NCI-H1694 (cell line): ENCODE results near the gene LIG4.
"Not testable (repeated sequence)": the region's sequence is repeated elsewhere in the genome, so short reads cannot be mapped to it uniquely, and the experiment has no call there.

ENCODE experiments used
- DNase-seq: peaks from one replicate; lab custom pipeline; 2025; lab: John Stamatoyannopoulos, UW

LIG4 gene

DNA sequence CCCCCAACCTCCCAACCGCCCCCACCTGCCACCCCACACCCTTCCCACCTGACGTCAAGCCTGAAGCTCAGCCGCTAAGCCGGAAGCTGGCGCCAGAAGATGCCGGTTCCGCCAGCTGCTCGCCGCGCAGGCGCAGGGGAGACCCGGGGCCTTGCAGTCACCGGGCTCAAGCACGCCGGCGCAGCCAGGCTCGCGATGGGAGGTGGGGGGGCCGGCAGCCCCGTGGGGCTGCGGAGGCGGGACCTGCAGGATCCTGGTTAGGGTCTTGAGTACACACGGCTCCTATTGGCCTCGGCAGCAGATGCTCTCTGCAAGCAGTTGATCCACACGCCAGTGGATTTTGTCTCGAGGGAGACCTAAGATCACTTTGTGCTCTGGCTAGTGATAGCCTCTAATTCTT is at the start of gene LIG4:
TSS of gene LIG4 (minus strand) at position 101 of the 400 bp plus-strand sequence. CDS start 4,268 bp downstream, outside the sequence.
- peak; percentile 86 for DNase-seq

DNA sequence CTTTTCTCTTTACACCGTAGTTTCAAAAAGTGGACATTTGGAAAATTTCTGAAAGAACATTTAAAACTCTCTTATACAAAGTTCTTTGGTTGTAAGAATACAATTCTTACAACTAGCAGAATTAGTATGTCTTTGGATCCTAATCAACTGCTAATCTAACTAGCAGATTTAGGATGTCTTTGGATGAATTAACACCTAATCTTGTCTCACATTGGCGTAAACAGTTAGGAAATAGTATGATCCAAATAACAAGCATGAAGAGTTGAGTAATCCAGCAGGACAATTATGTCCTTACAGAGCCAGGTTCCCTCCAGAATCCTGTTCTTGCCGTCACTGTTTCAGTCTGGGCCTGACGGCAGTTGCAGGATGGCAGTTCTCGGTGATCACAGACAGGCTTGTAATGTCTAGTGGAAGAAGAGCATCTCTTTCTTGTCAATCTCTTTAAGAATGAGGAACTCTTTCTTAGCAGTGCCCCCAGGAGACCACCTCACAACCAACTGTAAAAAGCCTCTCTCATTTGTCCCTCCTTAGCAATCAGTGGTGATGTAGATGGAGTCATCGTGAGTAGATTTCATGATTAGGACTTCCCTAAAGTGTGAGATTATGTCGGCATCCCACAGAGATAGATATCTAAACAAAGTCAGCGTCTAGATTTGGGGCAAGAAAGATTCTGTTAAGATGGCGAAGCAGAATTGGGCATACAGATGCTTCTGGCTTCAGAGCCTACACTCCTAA is 48.5 kb upstream of the LIG4 start:
- DNase-seq, result no peak

DNA sequence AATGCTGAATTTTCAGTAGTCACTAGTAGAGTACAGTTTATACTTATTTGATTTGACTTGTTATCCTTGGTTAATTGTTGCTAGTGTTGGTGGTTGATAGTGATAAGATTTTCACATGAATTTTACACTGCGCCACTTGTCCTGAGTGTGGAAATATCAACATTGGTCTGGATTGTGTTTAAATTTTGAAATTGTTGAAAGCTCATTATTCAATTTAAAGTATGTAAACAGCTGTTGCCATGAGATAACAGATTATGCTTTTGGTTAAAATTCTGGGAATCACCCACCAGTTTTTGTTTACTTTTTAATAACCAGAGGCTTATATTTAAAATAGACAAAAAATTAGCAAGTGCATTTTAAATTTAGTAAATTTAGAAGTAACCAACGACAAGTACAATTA is 41.9 kb upstream of the LIG4 start:
- DNase-seq, result no peak

DNA sequence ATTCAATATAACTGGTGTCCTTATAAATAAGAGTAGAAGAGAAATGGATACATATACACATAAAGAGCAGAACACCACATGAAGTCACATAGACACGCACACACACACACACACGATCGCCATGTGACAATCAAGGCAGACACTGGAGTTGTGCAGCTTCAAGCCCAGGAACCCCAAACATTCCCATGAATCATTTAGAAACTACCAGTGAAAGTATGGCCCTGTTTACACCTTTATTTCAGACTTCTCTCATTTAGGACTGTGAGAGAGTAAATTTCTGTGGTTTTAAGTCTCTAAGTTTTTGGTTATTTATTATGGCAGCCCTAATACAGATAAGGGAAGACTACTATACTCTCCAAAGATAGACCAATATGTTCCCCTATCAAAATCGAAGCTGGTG is 33.8 kb upstream of the LIG4 start:
- no peak for DNase-seq

DNA sequence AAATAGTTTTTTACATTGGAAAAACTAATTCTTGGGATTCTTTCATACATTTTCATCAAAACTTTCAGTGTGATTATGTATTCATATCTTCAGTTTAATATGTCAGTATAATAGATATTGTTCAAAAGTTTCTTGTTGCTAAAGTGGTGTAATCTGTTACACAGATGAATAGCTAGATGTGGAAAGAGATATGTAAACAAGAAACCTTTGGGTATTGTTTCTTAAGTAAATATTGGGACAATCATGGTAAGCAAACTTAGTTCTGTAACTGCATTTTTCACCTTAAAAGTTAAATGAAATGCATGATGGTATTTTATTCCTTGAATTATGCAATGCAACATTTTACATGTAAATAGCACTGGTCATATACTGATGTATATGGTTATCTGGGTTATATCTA is 15.0 kb upstream of the LIG4 start:
- DNase-seq, result no peak

DNA sequence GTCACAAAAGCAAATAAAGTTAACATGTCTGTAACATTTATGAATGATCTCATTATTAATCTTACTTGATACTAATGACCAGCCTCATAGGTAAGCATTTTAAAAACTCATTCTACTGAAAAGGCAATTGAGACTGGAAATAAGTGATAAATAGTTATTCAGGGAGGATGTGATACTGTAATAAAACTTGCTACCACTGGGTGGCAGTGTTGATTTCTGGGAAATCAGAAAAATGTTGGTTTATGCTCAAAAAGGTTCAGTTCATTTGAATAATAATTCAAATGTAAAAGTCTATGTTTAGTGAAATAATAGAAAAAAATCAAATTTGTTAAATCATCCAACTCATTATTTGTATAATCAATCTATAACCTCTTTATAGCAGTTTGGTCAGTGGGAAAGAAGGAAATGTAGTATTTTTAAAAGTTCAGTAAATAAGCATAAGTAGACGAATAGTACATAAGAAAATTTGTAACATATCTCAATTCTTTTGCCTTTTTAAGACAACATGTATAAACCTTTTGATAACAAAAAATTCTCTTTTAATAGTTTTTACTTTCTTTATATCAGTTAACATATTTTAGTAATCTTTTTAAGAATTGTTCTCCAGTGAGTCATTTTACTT is 12.4 kb upstream of the LIG4 start:
- peak; percentile 64 for DNase-seq

DNA sequence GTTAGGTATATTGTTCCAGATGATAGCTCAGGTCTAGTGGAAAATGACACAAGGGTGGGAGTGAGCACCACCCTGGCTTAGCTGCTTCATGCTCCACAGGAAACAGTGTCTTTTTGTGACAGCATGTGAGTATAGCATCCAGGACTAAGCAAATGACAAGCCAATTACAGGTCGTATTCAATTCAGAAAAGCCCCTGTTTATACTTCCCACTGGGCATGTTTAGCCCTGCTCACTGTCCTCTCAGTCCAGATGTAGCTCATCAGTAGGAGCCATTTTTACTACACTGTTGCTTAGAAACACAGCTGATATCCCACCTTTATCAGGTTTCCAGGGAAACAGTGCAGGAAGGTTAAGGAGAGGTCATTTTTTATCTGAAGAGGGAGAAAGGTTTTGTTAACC is 10.8 kb upstream of the LIG4 start:
- peak; percentile 70 for DNase-seq

DNA sequence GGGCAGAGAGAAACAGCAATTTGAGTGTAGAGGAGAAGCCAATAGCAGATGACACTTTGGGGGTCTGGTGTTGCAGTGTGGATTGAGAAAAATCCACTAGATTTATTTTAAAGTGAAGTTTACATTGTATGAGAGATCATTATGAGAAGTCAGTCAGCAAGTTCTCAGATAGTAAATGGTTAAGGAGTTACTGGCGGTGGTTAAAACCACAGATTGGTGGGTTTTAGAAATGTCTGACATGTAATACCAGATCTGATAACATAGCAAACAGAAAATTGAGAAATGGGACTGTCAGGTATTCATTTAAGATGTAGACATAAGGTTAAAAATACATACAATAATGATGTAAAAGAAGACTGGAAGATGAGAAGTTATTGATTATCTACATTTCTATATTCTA is 10.1 kb upstream of the LIG4 start:
- no peak for DNase-seq

DNA sequence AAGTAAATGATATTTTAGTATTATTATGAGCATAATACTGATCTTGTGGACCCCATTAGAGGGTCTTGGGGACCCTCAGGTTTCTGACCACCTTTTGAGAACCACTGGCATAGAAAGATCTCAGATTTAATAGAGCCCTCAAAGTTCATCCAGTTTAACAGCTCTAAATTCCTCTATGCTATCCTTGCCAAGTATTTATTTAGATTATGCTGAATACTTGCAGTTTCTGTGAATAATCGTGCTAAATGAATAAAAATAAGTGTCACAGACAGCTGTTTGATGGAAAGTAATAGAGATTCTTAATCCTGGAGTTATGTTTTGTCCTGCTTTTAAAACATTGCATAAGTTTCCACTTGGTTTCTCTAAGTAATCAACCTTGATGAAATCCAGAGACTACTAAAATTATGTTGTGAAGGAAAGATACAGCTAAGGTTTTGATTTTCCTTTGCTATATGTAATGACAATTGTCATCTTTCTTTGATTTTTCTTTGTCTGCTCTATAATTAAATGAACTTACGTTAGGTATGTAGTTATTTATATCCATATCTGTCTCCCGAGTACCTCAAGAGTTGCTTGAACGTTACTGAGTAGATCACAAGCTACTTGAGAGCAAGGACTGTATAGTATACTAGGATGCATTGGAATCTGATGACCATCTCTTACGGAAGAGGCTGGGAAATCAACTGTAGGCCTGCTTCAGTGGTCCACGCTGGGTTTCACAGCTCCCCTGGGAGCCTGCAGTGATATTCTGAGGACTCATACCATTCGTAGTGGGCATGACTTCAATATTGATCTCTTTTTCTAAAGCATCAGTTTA is 8.6 kb upstream of the LIG4 start:
- DNase-seq, result no peak

DNA sequence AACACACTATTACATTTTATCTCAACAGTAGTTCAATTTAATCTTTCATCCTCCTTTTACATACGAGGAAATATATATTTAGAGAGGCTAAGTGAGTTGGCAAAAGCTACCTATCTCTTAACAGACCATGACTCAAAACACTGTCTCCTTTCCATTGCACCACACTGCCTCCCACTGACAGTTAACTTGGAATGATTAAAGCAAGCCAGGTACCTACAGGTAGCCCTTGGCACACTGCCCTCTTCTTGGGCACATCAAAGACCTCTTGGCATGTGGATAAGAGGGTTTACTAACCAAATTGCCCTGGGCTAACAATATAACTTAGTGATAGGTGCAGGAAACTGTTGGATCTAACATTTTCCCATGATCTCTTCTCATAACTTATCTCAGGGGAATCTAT is 4.7 kb upstream of the LIG4 start:
- no peak for DNase-seq

DNA sequence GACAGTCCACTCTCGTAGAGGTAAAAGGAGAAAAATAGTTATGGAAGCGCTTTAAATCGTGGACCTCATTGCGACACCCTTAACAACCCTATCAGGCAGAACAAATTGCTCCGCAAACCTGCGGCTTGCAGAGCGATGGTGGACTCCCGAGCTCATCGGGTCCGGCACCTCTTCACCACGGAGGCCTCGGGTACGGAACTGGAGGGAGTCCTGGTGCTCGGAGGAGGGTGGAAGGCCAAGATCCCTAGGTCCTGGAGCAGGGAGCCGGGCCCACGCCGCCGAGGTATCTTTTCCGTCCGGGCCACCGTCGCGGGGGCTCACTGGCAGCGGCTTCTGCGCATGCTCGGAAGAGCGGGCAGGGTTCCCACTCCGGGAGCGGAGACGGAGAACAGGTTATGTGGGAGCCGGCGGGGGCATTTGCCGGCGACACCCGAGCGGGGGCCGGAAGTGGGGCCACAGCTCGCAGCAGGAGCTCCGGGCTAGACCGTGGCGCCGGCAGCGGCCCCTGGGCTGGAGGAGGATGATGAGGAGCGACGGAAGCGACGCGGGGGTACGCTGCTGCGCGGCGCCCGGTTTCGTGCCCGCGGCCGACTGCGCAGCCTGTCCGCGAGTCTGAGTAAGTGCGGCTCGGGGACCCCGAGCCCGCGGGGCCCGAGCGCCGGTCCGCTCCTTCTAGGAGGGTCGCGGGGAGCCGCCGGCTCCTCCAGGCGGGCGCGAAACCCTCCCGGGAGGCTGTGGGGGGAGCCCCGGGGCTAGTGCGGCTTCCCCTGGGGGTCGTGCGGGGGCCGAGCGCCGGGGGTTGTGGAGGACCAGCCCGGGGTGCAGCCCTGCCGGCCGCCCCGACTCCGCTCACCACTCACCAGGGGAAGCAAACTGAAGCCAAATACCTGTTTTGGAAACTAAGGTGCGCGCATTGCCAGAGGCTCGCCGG is 3.0 kb upstream of the LIG4 start, which contains the start of gene ABHD13:
TSS of gene ABHD13 (plus strand) at position 349 of the 931 bp plus-strand sequence. CDS start 10,827 bp downstream, outside the sequence.
- DNase-seq, result peak; percentile 90

DNA sequence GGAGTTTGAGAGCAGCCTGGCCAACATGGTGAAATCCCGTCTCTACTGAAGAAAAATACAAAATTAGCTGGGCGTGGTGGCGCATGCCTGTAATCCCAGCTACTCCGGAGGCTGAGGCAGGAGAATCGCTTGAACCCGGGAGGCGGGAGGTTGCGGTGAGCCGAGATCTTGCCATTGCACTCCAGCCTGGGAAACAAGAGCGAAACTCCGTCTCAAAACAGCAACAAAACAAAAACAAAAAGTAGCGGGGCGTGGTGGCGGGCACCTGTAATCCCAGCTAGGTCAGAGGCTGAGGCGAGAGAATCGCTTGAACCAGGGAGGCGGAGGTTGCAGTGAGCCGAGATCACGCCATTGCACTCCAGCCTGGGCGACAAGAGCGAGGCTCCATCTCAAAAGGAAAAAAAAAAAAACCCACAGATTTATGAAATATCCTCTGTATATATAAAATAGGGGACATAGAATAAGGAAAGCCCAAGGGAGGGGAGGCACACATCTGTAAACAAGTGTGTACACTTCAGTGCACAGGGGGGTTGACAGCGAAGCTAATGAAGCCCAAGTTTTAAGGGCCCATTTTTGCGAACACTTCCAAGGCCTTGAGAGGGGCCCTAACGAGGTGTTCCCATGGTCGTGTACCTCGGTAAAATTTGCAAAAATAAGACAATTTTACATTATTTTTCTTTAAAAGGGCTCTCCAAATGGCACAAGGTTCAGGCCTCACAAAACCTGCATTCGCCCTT is 2.1 kb upstream of the LIG4 start:
- DNase-seq, result not testable (repeated sequence)

DNA sequence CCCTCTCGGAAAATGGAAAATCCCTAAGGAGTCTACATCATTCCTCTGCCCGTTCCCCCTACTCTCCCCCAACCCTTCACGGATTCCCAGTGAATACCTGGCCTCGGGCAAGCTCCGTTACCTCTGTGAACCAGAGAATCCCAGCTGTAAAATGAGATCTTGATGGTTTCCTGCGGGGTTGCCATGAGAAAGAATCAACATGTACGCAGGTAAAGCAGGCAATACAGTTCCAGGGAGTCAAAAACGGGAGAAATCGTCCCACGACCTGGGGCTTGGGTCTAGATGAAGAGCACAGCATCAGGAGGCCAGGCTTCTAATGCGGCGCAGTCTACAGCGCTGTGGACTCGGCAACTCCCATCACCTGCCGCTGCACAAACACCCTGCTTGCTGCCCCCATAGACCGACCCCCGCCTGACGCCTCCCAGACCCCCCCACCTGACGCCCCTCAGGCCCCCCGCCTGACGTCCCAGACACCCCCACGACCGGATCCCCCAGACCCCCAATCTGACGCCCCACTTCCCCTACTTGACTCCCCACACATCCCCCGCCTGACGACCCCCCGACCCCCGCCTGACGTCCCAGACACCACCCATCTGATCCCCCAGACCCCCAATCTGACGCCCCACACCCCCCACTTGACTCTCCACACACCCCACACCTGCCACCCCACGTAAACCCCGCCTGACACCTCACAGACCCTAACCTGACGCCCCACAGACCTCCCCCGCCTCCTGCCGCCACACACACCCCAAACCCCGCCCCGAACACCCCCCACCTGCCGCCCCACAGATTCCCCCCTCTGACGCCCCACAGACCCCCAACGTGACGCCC is 680 bp downstream of the LIG4 start:
- peak; percentile 14 for DNase-seq

DNA sequence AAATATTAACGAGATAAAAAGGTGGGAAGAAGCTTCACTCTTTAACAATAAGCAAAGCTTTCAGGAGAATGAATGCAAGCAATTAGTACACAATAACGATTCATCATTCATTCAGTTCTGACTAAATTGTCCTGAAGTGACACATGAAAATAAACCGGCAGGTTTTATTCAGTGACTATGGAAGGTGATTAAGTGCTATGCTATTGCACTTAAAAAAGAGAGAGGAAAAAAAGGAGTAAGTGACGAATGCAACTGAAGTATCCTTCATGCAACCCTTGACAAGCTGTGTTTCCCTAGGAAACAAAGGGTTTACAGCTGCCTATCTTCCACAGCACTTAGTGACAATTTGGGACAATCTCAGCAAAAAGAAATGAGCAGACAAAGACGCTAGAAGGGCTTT is 1.4 kb downstream of the LIG4 start:
- no peak for DNase-seq

DNA sequence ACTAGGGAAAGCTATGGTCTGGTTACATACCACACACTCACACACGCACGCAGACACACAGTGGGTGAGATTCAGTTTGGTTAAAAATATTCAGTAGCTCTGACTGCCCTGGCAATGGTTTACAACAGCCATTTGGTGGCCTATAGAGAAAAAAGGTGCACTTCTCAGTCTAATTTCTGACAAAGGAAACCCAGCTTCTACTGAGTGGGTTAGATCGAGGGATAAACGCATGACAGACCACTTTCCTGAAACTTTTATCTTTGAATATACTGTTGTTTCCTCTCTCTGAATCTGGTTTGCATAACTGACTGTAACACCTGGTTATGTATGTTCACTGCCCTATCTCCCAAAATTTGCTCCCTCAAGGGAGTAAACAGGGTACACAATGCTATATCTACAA is 2.5 kb downstream of the LIG4 start:
- no peak for DNase-seq

DNA sequence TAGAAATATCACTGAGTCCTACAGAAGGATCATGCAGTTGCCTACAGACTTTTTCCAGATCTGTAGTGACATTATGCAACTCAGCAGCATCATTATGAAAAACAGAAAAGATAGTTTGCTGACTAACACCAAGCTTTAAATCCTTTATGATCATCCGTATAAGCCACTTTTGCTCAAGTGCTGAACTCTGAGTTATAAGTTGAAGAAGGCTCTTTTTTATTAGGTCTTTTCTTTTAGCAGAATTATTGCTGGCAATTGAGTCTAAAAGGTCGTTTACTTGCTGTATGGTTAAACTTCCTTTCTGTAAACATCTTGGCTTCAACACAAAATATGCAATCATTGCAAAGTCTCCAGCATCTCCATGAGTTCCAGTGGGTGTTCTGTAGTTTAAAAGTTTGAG is 4.8 kb downstream of the LIG4 start:
- DNase-seq, result no peak

DNA sequence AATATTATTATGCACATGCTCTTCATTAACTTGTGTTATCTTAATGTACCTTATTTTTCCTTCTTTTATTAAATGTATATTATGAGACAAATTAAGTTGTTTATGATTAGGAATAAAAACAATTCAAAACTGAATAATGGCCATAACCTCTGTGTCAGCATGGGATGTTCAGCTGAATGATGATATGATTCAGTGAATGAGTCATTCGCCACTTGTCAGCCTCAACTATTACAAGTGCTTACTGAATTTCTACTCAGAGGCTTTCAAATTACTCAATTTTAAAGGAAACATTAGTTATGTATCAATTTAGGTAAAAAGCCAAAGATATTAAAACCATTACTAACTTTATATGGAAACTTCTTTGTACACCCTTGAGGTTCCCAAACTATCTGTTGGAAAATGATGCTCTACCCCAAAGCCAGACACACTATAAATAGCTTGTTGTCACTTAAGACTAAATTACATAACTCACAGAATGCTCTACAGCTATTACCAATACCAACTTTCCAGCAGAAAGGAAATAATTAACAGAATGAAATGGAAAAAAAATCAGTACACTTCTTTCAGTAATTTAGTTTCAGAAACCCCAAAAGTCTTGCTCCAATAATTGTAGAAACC is 14.4 kb downstream of the LIG4 start:
- DNase-seq, result no peak

DNA sequence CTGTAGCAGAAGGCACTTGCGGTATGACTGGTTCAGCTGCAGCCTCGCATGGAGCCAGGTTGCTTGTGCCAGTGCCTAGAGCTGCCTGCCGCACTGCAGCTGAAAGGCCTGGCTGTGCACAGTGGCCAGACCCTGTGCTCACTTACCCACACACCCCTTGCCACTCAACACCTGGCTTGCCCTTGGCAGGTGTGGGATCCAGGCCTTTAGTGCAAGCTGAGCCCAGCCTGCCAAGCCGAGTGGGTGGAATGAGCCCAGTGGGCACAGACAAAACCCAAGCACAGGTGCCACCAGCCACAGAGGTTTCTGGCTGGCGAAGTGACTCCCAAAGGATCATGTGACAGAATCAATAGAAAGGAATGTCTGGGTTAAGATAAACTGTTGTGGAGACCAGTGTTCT is 19.5 kb downstream of the LIG4 start:
- no peak for DNase-seq

DNA sequence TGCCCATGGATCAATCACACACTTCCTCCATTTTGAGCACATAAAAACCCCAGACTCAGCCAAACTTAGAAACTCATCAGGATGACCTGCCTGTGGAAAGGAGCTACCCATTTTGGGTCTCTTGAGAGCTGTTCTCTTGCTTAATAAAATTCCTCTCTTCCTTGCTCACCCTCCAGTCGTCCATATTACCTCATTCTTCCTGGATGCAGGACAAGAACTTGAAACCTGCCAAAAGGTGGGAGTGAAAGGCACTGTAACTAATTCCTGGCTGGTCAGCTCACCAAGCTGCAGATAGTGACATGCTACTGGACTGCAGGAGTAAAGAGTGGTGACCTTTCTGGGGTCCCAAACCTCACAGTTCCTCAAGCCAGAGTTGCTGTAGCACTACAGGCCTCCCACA is 20.2 kb downstream of the LIG4 start:
- no peak for DNase-seq
